Right renal cortex interstitium (tissue), 3 donors: ENCODE results near the gene TUBB2A. TPM values are rescaled to one million over a fixed set of nuclear protein-coding genes. Genes with fewer than 3 reads are reported as not detected.
A peak's percentile ranks its signal among the peaks of the same experiment; 100 is the strongest.
"Not testable (repeated sequence)": the region's sequence is repeated elsewhere in the genome, so short reads cannot be mapped to it uniquely, and the experiment has no call there.

Experiments
- DNase-seq, 3 donors: peaks; one replicate each; pipeline ENCODE4 v3.0.0-alpha.2; 2013; ENCODE audit warnings: low read depth in 3 of 3, low spot score in 2 of 3
- polyA plus RNA-seq, 3 donors: library from polyadenylated mRNA; unstranded; fragments of 120-200 nt; gene quantifications; one replicate each; pipeline ENCODE4 v1.2.1, GENCODE V29; 2013; ENCODE audit not compliant: insufficient read length in 3 of 3

Gene TUBB2A
- polyA plus RNA-seq, 3 donors: 50.6 to 59.9 (median 57.7) TPM

GRCh38 chr6:3183066-3183465 is 25.7 kb upstream of the TUBB2A start:
- no peak for DNase-seq

GRCh38 chr6:3181105-3181504 is 23.8 kb upstream of the TUBB2A start:
- DNase-seq: no peak

- DNase-seq: not testable (repeated sequence)
These were observed 22.6 kb upstream of the TUBB2A start for GRCh38 chr6:3179945-3180344.

- DNase-seq: not testable (repeated sequence)
These were observed 21.3 kb upstream of the TUBB2A start for GRCh38 chr6:3178666-3179065.

- no peak for DNase-seq
These were observed 19.4 kb upstream of the TUBB2A start for GRCh38 chr6:3176562-3177355.

GRCh38 chr6:3175715-3176402 is 18.5 kb upstream of the TUBB2A start:
- no peak for DNase-seq

GRCh38 chr6:3173636-3174089 is 16.3 kb upstream of the TUBB2A start:
- not testable (repeated sequence) for DNase-seq

GRCh38 chr6:3172789-3173188 is 15.4 kb upstream of the TUBB2A start:
- not testable (repeated sequence) for DNase-seq

- not testable (repeated sequence) for DNase-seq
These were observed 14.2 kb upstream of the TUBB2A start for GRCh38 chr6:3171313-3172175.

- not testable (repeated sequence) for DNase-seq
These were observed 13.3 kb upstream of the TUBB2A start for GRCh38 chr6:3170676-3171075.

GRCh38 chr6:3168046-3168445 is 10.7 kb upstream of the TUBB2A start:
- DNase-seq: not testable (repeated sequence)

GRCh38 chr6:3166535-3167225 is 9.3 kb upstream of the TUBB2A start:
- not testable (repeated sequence) for DNase-seq

- DNase-seq: no peak
These were observed 8.5 kb upstream of the TUBB2A start for GRCh38 chr6:3165631-3166534.

GRCh38 chr6:3164388-3164787 is 7.0 kb upstream of the TUBB2A start:
- DNase-seq: no peak

GRCh38 chr6:3163248-3163594 is 5.9 kb upstream of the TUBB2A start:
- no peak for DNase-seq

- DNase-seq: peak in 1 of 3 donors; percentile 66
These were observed 5.4 kb upstream of the TUBB2A start for GRCh38 chr6:3162565-3163247.

GRCh38 chr6:3162067-3162497 is 4.7 kb upstream of the TUBB2A start:
- no peak for DNase-seq

- no peak for DNase-seq
These were observed 2.7 kb upstream of the TUBB2A start for GRCh38 chr6:3159805-3160781.
